Immature natural killer cell (primary cell): ENCODE results near the gene CAPRIN1. TPM values are rescaled to one million over a fixed set of nuclear protein-coding genes. Genes with fewer than 3 reads are reported as not detected.

Experiments used
- DNase-seq, 3 donors: peaks; one replicate each; pipeline ENCODE4 v3.0.0; 2022; ENCODE audit warnings: mixed read lengths in 1 of 3
- H3K27ac Mint-ChIP-seq, 6 donors: one replicate each; pipeline ENCODE4 v1.8.0; 2020; ENCODE audit warnings: mixed read lengths in 6 of 6, mild to moderate bottlenecking in 5 of 6, inconsistent platforms in 4 of 6, moderate library complexity in 3 of 6
- H3K27me3 Mint-ChIP-seq, 3 donors: one replicate each; pipeline ENCODE4 v1.8.0; 2020 to 2021; ENCODE audit warnings: low read depth in 3 of 3, mild to moderate bottlenecking in 3 of 3, mixed read lengths in 3 of 3, moderate library complexity in 3 of 3, inconsistent platforms in 1 of 3
- H3K36me3 Mint-ChIP-seq, 3 donors: one replicate each; pipeline ENCODE4 v1.8.0; 2020; ENCODE audit warnings: mixed read lengths in 3 of 3, inconsistent platforms in 2 of 3, mild to moderate bottlenecking in 2 of 3
- H3K4me1 Mint-ChIP-seq, 2 donors: one replicate each; pipeline ENCODE4 v1.8.0; 2020; ENCODE audit warnings: inconsistent platforms in 2 of 2, mild to moderate bottlenecking in 2 of 2, mixed read lengths in 2 of 2, moderate library complexity in 1 of 2
- H3K4me3 Mint-ChIP-seq, 5 donors: one replicate each; pipeline ENCODE4 v1.8.0; 2020; ENCODE audit warnings: mild to moderate bottlenecking in 5 of 5, mixed read lengths in 5 of 5, inconsistent platforms in 3 of 5, moderate library complexity in 3 of 5
- H3K9me3 Mint-ChIP-seq, 6 donors: one replicate each; pipeline ENCODE4 v1.8.0; 2020; ENCODE audit warnings: mild to moderate bottlenecking in 6 of 6, mixed read lengths in 6 of 6, inconsistent platforms in 4 of 6, moderate library complexity in 3 of 6
- polyA plus RNA-seq, 3 donors: library from polyadenylated mRNA; unstranded; fragments of 300-500 nt; fragmentation: Illumina TruSeq; gene quantifications; one replicate each; pipeline ENCODE4 v1.2.3, GENCODE V29; 2021

Gene CAPRIN1, protein sequence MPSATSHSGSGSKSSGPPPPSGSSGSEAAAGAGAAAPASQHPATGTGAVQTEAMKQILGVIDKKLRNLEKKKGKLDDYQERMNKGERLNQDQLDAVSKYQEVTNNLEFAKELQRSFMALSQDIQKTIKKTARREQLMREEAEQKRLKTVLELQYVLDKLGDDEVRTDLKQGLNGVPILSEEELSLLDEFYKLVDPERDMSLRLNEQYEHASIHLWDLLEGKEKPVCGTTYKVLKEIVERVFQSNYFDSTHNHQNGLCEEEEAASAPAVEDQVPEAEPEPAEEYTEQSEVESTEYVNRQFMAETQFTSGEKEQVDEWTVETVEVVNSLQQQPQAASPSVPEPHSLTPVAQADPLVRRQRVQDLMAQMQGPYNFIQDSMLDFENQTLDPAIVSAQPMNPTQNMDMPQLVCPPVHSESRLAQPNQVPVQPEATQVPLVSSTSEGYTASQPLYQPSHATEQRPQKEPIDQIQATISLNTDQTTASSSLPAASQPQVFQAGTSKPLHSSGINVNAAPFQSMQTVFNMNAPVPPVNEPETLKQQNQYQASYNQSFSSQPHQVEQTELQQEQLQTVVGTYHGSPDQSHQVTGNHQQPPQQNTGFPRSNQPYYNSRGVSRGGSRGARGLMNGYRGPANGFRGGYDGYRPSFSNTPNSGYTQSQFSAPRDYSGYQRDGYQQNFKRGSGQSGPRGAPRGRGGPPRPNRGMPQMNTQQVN
- polyA plus RNA-seq, result 10 to 100 TPM; 27.8 to 71.2 (median 43.3) TPM

DNA sequence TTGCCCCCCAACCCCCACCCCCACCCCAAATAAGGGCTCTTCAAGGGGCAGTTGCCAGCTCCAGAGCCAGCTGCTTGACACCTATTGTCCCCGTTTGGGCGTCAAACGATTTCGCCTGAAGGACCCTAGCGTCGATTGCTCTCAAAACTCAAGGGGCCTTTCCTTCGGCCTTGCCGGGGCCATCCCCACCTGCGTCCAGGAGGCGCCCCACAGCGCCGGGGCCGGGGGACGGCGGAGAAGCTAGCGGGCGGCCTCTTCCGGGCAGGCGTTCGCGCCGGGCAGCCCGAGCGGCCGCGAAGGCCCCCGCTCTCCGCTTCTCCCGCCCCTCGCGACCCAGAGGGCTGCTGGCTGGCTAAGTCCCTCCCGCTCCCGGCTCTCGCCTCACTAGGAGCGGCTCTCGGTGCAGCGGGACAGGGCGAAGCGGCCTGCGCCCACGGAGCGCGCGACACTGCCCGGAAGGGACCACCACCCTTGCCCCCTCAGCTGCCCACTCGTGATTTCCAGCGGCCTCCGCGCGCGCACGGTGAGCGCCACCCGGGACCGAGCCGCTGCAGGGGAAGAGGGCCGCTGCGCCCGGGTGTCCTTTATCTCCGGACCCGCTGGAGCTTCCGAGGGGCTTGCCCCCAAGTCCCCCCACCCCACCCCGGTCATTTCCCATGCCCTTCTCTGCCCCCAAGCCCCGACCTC lies at the start of gene CAPRIN1:
Gene CAPRIN1, plus strand, starts transcription at position 383 of the 687 bp plus-strand sequence. CDS start 690 bp downstream, outside the sequence.
- peak within 1 kb of the TSS; percentile 94 to 97 (median 96) for H3K27ac Mint-ChIP-seq
- no peaks in the 10 kb centered on the region for H3K36me3 Mint-ChIP-seq
- H3K4me3 Mint-ChIP-seq, result peak within 1 kb of the TSS; percentile 96 to 100 (median 97)
- H3K9me3 Mint-ChIP-seq, result no peaks in the 10 kb centered on the region
- H3K27me3 Mint-ChIP-seq, result peaks cover 16 to 27% (median 17%) of the 10 kb centered on the region in 3 donors
- DNase-seq, result peak; percentile 88 to 92 (median 92)
- H3K4me1 Mint-ChIP-seq, result peaks cover 28 to 40% of the 10 kb centered on the region in 2 donors

DNA sequence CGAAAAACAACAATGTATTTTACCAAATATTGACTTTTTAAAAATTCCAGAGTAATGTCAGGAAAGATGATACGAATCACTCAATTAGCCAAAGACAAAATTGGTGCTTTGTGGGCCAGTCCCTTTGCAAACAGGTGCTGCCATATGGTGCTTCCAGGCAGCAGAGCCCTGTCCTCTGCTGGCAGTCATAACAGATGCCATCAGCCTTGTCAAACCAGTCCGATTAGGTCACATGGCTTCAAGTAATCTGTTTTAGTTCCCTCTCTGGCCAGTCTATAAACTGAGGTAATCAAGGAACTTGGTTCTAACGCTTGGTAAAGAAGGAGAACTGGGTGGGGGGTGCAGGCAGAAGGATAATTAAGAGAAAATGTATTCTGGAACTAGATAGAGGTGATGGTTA lies 49.1 kb upstream of the CAPRIN1 start:
- peaks cover 0 to under 1% of the 10 kb centered on the region in 2 donors for H3K4me1 Mint-ChIP-seq
- no peak overlapping the region for H3K4me3 Mint-ChIP-seq
- peaks cover 3 to 19% (median 7%) of the 10 kb centered on the region in 3 donors for H3K27me3 Mint-ChIP-seq
- H3K36me3 Mint-ChIP-seq, result no peaks in the 10 kb centered on the region
- H3K9me3 Mint-ChIP-seq, result no peaks in the 10 kb centered on the region
- no peak for DNase-seq
- H3K27ac Mint-ChIP-seq, result no peak overlapping the region

DNA sequence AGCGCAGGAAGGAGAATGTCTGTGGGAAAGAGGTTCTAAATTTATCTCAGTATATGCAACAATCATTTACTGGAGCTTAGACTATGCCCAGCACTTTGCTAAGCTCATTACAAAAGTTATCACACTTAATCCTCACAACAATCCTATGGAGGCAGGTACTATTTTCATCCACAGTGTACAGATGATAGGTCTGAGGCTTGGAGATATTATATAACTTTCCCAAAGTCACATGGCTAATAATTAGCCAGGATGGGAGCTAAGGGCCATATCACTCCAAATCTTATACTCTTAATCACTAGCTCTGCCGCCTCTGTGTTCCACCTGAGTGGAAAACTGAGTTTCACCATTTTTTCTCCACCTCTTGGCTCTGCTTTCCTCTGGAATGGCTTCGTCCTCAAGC lies 47.3 kb upstream of the CAPRIN1 start:
- Mint-ChIP-seq H3K27me3 (peaks cover 3 to 16% (median 15%) of the 10 kb centered on the region in 3 donors), H3K4me3 (no peak overlapping the region), H3K27ac (peak overlapping the region in 1 of 6 donors; percentile 48), H3K36me3 (no peaks in the 10 kb centered on the region), H3K4me1 (no peaks in the 10 kb centered on the region), H3K9me3 (no peaks in the 10 kb centered on the region)
- DNase-seq, result no peak

DNA sequence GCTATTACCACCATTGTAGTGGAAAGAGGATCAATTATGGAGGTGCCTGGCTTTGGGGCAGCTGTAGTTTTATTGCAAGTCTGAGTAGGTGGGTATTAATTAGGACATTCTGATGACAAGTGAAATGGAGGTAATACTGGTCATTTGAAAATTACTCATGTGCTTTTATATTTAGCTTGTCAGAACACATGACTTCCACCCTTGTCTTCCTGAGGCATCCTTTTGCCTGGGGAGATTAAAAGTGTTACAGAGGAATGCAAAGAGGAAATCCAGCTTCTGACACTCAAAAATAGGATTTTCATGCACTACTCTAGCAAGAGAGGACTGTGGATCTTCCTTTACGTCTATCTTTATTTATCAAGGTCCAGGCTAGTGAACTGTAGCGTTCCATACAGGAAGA lies 44.7 kb upstream of the CAPRIN1 start:
- Mint-ChIP-seq H3K27ac (no peak overlapping the region), H3K4me1 (no peaks in the 10 kb centered on the region), H3K9me3 (no peaks in the 10 kb centered on the region), H3K27me3 (peaks cover 1 to 8% (median 8%) of the 10 kb centered on the region in 3 donors), H3K36me3 (no peaks in the 10 kb centered on the region), H3K4me3 (no peak overlapping the region)
- DNase-seq, result no peak

DNA sequence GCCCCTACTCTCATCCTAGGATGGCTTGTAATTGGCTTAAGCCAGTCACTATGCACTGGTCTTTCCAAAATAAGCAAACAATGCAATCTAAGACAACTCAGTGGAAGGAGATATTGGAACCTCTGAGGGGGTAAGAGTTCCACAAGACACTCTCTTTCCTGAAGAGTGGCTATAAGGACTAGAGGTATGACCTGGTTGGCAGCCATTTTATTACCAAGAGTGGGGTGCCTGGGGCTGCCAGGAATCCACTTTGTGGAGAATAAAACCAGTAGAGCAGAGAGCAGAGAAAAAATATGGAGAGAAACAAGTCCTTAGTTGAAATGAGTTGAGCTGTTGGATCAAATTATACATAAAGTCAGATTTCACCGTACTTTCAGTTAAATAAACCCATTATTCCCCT lies 38.8 kb upstream of the CAPRIN1 start:
- Mint-ChIP-seq H3K4me3 (no peak overlapping the region), H3K27me3 (peaks cover 2 to 7% (median 3%) of the 10 kb centered on the region in 3 donors)

DNA sequence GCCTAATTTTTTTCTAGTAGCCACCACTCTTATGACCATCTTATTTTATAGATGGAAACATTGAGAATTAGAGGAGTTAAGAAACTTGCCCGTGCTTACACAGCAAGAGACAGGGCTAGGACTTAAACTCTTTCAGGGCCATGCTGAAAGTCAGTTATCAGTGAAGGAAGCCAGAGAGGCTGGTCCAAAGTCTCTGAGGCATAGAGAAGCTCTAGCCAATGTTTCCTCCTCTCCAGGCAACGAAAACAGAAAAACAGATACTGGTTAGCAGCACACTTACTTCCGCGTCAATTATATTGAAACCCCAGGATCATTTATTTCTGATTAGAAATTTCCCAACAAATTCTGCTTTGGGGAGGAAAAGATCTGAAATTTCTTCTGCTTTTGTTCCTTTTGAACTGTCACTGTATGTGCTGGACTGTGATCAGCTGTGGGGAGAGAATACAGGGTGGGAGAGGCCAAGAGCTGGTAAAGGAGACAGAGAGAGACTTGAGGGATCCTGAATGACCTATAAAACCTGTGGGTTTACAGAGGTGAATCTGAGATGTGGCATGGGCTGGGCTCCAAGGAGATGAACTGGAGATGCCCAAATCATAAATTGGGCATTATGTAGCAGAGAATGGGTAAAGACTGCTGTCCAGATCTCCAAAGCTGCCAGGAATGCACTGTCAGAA lies 37.5 kb upstream of the CAPRIN1 start:
- Mint-ChIP-seq H3K4me3 (no peak overlapping the region), H3K27me3 (peaks cover 0 to 2% (median 0%) of the 10 kb centered on the region in 3 donors), H3K4me1 (no peaks in the 10 kb centered on the region), H3K27ac (no peak overlapping the region), H3K9me3 (no peaks in the 10 kb centered on the region), H3K36me3 (no peaks in the 10 kb centered on the region)
- DNase-seq, result no peak

More for the DNA sequence above, 38.8 kb upstream of the CAPRIN1 start:
- no peaks in the 10 kb centered on the region for H3K9me3 Mint-ChIP-seq
- H3K4me1 Mint-ChIP-seq, result no peaks in the 10 kb centered on the region
- H3K36me3 Mint-ChIP-seq, result no peaks in the 10 kb centered on the region
- H3K27ac Mint-ChIP-seq, result no peak overlapping the region
- DNase-seq, result no peak

DNA sequence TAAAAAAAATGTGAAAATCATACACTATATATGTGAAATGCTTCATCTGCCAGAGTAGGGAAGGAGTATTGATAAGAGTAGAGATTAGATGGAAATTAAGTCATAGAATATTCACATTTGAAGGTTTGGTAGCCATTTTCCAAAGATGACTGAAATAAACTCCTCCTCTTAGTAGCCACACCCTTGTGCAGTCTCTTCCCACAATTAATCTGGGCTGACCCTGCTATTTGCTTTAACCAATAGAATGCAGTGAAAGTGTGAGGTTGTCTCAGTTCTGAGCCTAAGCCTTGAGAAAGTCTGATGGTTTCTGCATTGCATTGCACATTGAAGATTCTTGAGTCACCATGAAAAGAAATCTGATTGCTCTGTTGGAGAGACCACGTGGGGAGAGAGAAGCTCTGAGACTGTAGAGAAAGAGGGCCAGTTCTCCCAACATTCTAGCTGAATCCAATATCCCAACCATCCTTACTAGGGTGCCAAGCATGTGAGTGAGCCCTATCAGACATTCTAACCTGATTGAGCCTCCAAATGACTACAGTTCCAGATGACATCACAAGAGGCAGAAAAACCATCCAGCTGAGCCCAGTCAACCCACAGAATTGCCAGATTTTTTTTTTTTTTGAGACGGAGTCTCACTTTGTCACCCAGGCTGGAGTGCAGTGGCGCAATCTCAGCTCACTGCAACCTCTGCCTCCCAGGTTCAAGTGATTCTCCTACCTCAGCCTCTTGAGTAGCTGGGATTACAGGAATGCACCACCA lies 29.4 kb upstream of the CAPRIN1 start:
- H3K27me3 Mint-ChIP-seq, result no peaks in the 10 kb centered on the region
- peaks cover 0 to 3% (median 0%) of the 10 kb centered on the region in 6 donors for H3K9me3 Mint-ChIP-seq
- no peak overlapping the region for H3K4me3 Mint-ChIP-seq
- H3K4me1 Mint-ChIP-seq, result no peaks in the 10 kb centered on the region
- H3K27ac Mint-ChIP-seq, result no peak overlapping the region
- DNase-seq, result no peak
- peaks cover 0 to 3% (median 0%) of the 10 kb centered on the region in 3 donors for H3K36me3 Mint-ChIP-seq

DNA sequence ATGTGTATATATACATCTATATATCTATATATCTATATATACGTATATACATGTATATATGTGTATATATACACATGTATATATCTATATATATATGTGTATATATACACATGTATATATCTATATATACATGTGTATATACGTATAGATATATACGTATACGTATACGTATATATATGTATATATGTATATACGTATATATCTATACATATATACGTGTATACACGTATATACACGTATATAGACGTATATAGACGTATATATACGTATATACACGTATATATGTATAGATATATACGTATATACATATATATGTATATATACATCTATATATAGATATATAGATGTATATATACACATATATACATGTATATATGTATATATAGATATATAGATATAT lies 25.1 kb upstream of the CAPRIN1 start:
- Mint-ChIP-seq H3K4me3 (no peak overlapping the region), H3K27ac (no peak overlapping the region), H3K36me3 (peaks cover 0 to 3% (median 0%) of the 10 kb centered on the region in 3 donors), H3K27me3 (peaks cover 0 to 3% (median 2%) of the 10 kb centered on the region in 3 donors), H3K9me3 (peaks cover 0 to 3% (median 0%) of the 10 kb centered on the region in 6 donors), H3K4me1 (no peaks in the 10 kb centered on the region)
- no peak for DNase-seq

DNA sequence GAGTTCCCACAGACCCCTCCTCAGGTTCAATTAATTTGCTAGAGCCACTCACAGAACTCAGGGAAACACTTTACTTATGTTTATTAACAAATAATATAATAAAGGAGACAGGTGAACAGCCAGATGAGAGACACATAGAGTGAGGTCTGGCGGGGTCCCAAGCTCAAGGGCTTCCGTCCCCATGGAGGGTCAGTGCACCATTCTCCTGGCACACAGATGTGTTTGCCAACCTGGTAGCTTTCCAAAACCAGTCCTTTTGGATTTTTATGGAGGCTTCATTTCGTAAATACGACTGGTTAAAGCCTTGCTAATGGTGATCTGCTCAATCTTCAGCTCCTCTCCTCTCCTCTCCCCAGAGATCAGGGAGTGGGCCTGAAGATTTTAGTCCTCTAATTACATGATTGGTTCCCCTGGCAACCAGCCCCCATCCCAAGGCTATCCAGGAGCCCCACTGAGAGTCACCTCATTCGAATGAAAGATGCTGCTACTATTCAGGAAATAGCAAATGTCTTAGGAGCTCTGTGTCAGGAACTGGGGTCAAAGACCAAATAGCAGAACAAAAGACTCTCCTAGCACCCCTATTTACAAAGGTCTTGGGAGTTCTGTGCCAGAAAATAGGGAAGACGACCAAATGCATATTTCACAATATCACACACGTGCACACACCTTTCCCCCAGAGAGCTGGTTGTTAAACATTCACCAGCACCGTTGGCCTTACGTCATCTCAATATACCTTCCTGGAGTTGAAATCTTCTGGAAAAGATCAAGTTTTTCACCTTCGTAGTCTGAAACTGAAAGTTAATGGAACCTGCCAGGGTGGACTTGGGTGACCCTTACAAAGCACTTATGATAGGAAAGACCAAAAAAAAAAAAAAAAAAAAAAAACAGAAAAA lies 23.8 kb upstream of the CAPRIN1 start:
- no peak for DNase-seq
- H3K36me3 Mint-ChIP-seq, result no peaks in the 10 kb centered on the region
- no peak overlapping the region for H3K27ac Mint-ChIP-seq
- peaks cover 0 to 4% (median 2%) of the 10 kb centered on the region in 3 donors for H3K27me3 Mint-ChIP-seq
- H3K4me3 Mint-ChIP-seq, result no peak overlapping the region
- no peaks in the 10 kb centered on the region for H3K4me1 Mint-ChIP-seq
- H3K9me3 Mint-ChIP-seq, result peaks cover 0 to 1% (median 0%) of the 10 kb centered on the region in 6 donors

DNA sequence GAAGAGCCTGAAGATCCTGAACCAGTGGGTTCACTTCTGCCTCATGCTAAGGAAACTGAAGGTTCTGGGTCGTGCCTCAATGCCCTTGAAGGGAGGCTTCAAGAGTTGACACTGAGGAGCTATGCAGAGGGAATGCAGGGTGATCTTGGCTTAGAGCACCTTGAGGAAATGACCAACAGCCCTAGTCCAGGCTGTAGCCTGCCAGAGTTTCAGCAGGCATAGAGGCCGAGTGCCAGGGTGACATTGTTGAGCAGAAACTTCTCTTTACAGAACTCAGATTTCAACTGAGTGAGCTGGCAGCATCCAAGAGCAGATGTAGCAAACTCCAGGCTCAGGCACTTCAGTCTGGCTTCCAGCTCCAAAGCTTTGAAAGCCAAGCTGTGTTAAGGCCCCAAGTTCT lies 23.1 kb upstream of the CAPRIN1 start:
- no peaks in the 10 kb centered on the region for H3K4me1 Mint-ChIP-seq

DNA sequence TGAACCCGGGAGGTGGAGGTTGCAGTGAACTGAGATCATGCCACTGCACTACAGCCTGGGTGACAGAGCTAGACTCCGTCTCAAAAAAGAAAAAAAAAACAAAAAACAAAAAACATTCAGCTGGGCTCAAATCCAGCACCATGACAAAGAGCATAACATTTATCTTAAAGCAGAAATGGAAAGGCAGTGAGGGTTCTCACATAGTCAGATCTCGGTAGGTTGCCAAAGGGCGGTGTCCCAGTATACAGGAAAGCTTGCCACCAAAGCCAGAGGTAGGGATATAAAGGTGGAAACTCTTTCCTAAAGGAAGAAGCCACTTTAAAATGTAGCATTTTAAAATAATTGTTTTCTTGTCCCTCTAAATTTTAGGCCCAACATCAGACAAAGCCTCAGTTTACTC lies 22.4 kb upstream of the CAPRIN1 start:
- Mint-ChIP-seq H3K27me3 (peaks cover 0 to 4% (median 2%) of the 10 kb centered on the region in 3 donors), H3K9me3 (peaks cover 0 to 5% (median 0%) of the 10 kb centered on the region in 6 donors), H3K36me3 (no peaks in the 10 kb centered on the region), H3K27ac (no peak overlapping the region), H3K4me1 (no peaks in the 10 kb centered on the region), H3K4me3 (no peak overlapping the region)
- DNase-seq, result no peak

More for the DNA sequence above, 23.1 kb upstream of the CAPRIN1 start:
- no peaks in the 10 kb centered on the region for H3K36me3 Mint-ChIP-seq
- peaks cover 0 to 4% (median 2%) of the 10 kb centered on the region in 3 donors for H3K27me3 Mint-ChIP-seq
- peaks cover 0 to 1% (median 0%) of the 10 kb centered on the region in 6 donors for H3K9me3 Mint-ChIP-seq
- H3K4me3 Mint-ChIP-seq, result no peak overlapping the region
- DNase-seq, result no peak
- H3K27ac Mint-ChIP-seq, result no peak overlapping the region

DNA sequence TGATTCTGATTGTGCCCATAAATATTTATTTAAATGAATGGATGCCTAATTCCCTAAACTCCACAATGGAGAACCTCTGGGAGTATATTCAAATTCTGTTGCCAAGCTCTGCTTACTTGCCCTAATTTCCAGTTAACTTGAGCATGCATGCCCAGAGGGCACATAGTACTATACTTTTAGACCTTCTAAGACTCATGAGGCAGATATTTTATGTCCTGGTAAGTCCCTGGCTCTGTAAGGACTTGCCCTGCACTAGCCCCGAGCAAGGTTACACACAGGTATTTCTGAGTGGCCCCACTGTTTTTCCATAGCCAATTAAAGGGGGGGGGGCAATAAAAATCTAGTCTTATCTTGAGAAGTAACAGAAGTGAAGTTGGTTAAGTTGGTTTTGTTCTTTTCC lies 21.1 kb upstream of the CAPRIN1 start:
- H3K4me1 Mint-ChIP-seq, result no peaks in the 10 kb centered on the region
- H3K36me3 Mint-ChIP-seq, result no peaks in the 10 kb centered on the region
- H3K27me3 Mint-ChIP-seq, result peaks cover 0 to 6% (median 2%) of the 10 kb centered on the region in 3 donors
- no peak for DNase-seq
- peaks cover 0 to 4% (median 0%) of the 10 kb centered on the region in 6 donors for H3K9me3 Mint-ChIP-seq
- H3K27ac Mint-ChIP-seq, result no peak overlapping the region
- no peak overlapping the region for H3K4me3 Mint-ChIP-seq
